Activated naive CD4-positive, alpha-beta T cell treated with anti-CD3 and anti-CD28 coated beads, Interleukin-2, amount 50 U/mL, for 16 hours (primary cell): ENCODE data around the gene TRIM67.
"Not testable (repeated sequence)": the region's sequence is repeated elsewhere in the genome, so short reads cannot be mapped to it uniquely, and the experiment has no call there.

Experiments used
- DNase-seq: peaks from one replicate; pipeline ENCODE4 v3.0.0-alpha.2; 2020

The TRIM67 gene

DNA sequence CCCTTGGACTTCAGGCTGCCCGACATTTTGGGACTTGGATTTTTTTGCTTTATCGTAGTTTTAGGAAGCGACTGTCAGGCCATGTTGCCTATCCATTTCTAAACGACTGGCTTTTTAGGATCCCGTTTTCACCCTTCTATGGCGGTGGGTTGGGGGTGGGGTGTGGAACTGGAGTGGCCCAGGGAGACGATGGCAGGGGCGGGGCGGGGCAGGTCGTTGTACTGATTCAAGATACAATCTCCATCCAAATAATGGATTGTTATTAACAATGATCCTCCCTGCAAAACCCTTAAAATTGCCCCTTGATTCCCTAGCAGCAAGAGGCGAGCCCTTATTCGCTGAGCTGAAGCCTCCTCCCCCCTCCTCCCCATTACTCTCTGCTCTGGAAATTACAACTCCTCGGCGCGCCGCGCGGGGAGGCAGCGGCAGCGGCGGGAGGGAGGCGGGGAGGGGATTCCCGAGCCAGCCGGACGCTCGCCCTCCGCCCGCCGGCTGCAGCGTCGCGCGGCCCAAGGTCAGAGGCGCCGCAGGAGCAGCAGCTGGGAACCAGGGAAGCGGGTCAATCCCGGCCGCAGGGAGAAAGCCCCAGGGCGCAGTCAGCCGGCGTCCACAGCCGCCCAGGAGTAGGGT, at the start of gene TRIM67:
TSS of gene TRIM67 (plus strand) at position 392 of the 630 bp plus-strand sequence. CDS start 912 bp downstream, outside the sequence.
- no peak for DNase-seq

DNA sequence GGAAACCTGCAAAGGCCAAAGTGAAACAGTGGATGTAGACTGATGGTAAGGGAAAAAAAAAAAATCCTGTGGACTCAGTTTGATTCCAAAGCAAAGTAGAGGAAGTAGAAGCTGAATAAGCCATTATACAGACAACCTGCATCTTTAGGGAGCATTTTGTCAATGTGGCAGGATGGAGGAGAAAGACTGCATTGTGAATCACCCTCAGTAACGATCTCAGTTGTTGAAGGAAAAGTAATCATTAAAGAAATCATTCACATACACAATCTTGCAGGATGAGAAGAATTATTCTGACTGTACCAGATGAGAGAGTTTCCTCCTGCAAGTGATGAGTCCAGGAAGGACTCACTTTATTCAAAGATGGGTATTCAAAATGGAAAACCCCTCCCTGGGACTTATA, 45.1 kb upstream of the TRIM67 start:
- DNase-seq, result no peak

DNA sequence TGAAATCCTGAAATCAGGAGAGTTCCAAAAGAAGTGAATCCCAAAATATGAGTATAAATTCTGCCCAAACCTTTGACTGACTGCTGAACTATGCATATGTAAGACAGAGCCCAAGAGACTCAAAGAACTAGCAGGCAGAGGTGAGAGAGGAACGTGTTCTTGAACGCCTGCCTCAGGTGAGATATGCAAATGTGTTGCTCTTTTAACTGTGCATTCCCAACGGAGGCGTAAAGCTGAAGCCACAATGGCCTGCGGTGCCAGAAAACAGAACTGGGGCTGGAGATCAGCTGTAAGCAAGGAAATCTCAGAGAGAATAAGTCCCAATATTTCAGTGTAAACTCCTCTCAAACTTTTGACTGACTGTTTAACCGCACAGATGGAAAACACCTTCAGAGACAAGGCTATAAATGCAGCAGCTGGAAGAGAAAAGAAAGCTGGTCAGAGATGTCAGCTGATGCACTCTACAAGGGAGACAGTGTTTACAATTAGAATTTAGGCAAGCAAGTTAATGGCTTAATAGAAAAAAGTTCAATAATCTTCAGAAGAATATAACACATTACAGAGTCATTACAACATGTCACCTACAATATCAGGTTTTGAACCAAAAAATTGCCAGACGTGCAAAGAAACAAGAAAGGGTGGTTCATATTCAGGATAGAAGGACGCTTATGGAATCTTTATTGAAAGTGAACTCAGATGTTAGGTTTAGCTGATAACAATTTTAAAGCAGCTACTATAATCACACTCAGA, 43.0 kb upstream of the TRIM67 start:
- DNase-seq, result no peak

DNA sequence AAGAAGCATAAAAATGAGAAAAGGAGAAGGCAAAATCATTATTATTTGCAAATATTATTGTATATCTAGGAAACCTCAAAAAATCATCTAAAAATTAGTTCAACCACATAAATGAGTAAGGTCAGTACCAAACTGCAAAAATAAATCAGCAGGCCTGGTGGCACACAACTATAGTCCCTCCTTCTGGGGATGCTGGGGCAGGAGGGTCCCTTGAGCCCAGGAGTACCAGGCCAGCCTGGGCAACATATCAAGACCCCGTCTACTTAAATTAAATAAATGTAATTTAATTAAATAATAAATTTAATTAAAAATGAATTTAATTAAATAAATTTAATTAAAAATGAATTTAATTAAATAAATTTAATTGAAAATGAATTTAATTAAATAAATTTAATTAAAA, 40.3 kb upstream of the TRIM67 start:
- DNase-seq, result no peak

DNA sequence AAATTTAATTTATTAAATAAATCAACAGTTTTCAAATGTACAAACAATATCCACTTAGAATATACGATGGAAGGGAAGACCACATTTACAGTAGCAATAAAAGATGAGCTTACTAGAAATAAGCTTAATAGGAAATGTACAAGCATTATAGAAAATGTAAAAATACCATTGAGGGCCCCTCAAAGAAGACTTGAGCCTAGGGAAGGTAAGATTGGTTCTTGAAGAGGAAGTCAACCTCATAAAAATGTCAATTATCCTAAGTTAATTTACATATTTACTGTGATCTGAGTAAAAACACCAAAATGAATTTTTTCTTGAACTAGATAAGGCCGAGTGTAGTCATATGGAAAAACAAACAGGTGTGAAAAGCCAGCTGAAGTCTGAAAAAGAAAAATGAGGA, 39.7 kb upstream of the TRIM67 start:
- no peak for DNase-seq

DNA sequence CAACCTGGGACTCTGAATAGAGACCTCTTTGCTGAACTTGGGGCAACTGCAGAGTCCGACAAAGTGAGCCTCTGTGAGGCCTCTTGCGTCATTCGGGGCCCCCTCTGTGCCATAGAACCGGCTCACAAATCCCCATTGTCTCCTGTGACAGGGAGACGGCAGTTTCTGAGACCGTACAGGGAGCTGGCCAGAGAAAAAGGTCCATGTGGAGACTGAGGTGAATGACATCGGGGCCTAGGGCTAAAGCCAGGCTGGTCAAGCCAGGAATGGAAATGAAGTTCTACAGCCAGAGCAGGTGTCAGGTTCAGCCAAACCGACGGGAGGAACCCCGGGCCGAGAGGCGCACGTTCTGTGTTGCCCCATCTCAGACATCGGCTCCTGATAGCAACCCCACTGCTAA, 37.1 kb upstream of the TRIM67 start:
- no peak for DNase-seq

DNA sequence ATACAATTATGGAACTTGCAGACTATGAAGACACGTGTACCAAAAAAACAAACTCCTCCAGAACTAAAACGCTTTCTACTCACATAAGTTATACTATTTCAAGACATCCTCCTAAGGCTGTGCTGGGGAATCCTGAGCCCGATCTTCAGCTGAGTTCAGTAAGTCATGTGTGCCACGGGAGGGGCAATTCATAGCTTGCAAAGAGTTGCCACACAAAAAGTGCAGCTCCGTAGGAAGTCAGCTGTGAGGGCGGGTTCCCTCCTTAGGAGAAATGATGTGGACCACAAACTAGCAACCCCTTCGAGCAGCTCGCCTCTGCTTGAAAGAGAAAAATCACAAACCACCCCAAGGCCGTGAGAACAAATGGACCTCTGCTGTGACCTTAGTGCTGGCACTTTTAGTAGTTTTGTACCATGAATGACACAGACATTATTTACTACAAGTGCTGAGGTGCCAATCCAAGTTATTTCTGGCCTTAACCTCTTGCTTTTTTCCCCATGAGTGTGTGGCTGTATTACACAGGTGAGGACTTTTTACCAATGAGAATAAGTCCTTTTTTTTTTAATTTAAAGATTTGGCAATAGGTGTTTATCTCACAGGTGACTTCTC, 35.8 kb upstream of the TRIM67 start:
- no peak for DNase-seq

DNA sequence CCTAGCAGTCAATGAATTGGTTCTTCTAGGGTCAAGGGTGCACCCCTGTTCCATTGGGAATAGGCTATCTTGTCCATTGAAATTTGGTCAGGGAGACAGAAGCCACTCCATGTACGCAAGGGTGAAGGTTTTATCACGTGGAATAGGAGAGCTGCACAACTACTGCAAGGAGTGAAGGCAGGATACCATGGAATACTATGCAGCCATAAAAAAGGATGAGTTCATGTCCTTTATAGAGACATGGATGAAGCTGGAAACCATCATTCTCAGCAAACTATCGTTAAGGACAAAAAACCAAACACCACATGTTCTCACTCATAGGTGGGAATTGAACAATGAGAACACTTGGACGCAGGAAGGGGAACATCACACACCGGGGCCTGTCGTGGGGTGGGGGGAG, 34.8 kb upstream of the TRIM67 start:
- not testable (repeated sequence) for DNase-seq

DNA sequence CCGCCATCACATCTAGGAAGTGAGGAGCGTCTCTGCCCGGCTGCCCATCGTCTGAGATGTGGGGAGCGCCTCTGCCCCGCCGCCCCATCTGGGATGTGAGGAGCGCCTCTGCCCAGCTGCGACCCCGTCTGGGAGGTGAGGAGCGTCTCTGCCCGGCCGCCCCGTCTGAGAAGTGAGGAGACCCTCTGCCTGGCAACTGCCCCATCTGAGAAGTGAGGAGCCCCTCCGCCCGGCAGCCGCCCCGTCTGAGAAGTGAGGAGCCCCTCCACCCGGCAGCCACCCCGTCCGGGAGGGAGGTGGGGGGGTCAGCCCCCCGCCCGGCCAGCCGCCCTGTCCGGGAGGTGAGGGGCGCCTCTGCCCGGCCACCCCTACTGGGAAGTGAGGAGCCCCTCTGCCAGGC, 33.4 kb upstream of the TRIM67 start:
- not testable (repeated sequence) for DNase-seq

DNA sequence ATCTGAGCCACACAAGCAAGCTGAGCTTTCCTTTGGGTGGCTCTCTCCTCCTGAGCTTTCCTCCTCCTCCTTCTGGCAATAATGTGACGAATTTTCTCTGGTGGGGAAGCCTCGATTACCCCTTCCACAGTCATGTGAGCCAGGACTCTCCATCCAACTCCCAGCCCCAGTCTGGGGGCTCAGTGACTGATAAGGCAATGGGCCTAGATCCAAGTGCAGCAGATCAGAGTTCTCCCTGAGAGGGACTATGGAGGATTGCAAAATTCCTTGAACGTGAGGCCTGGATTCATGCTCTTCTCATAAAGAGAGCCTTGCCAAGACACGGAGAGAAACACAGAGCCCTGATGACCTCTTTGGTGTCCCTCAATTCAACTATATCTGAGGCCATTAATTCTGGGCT, 31.3 kb upstream of the TRIM67 start:
- DNase-seq, result no peak

DNA sequence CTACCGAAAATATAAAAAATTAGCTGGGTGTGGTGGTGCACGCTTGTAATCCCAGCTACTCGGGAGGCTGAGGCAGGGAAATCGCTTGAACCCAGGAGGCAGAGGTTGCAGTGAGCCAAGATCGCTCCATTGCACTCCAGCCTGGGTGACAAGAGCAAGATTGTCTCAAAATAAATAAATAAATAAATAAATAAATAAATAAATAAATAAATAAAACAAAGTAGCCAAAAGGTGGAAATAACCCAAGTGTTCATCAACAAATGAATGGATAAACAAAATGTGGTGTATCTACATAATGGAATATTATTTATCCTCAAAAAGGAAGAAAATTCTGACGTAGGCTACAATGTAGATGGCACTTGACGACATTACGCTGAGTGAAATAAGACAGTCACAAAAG, 29.3 kb upstream of the TRIM67 start:
- not testable (repeated sequence) for DNase-seq

DNA sequence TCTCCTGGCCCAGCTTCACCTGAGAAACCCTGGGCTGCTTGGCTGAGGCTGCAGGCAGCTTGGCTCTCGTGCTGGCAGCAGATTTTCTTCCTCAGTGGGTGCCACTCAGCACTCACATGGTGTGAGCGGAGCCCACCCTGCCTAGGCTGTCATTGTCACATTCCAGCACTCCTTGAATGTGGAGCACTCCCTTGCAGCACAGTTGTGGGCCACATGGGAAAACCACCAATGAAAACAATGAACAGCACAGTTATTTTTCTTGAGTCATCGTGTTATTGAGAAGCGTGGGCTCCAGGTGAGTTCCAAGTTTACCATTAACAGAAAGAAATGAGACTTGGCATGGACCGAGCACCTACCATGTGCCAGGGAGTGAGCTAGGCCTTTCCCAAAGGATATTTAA, 27.2 kb upstream of the TRIM67 start:
- DNase-seq, result no peak

DNA sequence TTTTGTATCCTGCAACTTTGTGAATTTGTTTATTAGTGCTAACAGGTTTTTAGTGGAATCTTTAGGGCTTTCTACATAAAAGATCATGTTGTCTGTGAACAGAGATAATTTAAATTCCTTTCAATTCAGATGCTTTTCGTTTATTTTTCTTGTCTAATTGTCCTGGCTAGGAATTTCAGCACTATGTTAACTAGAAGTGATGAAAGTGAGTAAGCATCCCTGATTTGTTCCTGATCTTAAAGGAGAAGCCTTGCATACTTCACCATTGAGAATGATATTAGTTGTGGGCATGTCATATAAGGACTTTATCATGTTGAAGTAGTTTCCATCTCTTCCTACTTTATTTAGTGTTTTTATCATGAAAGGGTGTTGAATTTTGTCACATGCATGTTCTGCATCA, 23.6 kb upstream of the TRIM67 start:
- DNase-seq, result no peak

DNA sequence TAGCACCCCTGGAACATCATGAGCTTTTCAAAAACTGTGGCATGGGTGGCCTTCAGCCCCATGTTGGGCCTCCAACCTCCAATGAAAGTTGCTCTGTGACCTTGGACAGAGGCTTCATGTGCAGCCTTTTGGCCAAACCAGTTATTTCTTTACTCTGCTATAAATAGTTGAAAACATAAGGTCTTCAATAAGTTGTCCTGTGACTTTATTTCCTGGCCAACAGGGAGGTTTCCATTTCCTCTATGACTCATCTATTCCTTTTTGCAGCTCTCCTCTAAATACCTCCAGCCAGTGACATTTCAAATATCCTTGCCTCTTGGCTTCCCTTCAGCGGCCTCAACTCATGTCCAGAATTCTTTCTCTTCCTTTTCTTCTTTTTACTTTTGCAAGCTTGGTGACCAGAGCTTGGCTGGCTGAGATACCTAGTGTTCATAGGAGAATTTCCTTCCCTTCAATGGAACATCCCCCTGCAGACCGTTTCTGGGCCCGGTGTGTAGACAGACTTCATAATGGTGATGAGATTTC, 22.7 kb upstream of the TRIM67 start:
- no peak for DNase-seq

DNA sequence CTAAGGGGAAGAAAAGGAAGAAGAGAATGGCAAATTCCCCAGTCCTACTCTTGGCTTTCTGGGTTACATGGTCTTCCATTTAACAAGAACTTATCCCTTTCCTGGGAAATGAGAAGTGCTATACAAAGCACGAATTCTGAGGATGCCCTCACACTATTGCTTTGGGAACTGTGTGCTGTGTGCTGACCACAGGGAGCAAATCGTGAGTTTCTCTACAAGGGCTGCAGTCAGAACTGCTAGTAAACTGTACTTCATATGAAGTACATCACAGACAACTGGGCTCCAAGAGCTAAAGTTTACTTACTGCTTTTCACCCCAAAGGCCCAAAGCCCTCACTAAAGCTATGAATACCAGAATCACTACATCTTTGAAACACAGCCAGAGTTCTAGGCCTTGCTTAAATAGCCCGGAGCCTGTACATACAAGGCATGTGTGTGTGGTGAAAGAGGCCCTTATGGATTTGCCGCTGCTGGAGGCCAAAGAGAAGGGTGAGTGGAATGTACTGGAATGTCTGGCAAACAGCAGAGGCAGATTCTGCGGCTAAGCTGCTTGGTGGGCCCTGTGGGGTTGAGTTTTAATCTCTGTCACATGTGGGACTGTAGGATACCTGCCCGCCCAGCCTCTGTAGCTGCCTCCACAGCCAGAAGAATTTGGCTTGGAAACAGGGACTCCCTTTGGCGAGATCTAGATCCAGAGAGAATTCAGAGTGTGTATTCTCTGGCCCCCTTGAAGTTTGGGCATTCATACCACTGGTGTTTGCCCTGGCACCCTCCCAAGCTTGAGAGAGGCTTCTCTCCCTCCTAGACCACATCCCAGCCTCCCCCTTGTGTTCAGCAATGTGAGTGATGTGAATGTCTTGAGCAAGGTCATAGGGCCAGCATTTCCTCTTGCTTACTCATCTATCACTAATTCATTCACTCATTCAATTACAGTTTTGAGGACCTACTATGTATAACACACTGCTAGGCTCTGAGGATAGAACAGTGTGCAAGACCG, 21.9 kb upstream of the TRIM67 start:
- no peak for DNase-seq

DNA sequence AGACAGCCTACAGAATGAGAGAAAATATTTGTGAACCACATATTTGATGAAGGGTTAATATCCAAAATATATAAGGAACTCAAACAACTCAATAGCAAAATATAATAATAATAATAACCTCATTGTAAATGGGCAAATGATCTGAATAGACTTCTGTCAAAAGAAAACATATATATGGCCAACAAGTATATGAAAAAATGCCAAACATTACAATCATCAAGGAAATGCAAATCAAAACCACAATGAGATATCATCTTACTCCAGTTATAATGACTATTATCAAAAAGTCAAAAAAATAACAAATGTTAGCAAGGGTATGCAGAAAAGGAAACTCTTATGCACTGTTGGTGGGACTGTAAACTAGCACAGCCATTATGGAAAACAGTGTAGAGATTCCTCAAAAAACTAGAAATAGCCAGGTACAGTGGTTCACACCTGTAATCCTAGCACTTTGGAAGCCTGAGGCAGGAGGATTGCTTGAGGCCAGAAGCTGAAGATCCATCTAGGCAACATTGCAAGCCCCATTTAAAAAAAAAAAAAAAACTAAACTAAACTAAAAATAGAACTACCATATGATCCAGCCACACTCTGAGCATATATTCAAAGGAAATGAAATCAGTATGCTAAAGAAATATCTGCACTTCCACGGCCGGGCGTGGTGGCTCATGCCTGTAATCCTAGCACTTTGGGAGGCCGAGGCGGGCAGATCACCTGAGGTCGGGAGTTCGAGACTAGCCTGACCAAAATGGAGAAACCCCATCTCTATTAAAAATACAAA, 17.3 kb upstream of the TRIM67 start:
- DNase-seq, result no peak

DNA sequence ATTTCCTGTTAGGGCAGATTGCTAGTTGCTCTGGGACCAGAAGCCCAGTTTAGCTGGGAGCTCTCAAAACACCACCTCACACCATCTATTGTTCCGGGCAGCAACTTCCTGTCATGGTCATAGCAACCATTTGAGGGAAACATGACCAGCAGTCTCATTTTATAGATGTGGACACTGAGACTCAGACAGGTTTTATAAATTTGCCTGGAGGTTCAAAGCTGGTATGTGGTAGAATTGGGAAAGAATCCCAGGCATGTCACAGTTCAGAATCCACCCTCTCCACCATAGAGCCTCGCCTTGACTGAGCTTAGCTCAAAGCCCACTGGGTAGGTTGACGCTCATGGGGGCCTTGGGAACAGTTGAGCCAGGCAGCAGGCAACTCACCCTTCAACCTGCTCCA, 14.0 kb upstream of the TRIM67 start:
- no peak for DNase-seq

DNA sequence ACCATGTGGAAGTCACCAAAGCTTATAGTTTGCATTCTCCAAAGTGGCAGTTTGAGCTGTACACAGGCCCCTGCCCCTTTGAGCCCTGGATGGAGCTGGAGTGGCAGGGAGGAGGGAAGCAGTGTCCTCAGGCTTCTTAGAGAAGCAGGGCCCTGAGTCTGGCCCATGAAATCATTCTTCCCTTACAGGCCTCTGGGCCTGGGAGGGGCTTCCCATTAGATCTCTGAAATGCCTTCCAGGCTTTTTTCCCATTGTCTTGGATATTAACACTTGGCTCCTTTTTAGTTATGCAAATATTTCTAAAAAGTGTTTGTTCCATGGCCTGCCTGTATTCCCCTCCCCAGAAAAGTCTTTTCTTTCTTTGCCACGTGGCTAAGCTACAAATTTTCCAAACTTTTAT, 10.0 kb upstream of the TRIM67 start:
- no peak for DNase-seq

DNA sequence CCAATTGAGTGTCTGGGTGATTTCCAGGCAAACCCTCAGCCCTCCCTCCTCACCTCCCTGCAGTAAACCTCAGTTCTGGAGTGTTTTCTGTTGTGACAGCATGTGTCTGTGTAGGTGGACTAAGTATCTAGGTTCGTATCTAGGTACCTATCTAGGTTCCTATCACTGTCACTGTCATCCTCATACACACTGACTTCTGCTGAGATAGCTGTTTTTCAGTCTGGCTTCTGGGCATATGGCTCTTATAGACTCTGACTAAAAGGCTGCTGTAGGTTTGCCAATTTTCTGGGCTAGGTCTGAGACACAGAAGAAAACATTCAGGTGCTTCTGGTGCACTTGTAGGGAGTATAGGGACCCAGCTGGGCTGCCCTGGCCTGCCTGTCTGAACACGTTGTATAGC, 8.1 kb upstream of the TRIM67 start:
- DNase-seq, result no peak

DNA sequence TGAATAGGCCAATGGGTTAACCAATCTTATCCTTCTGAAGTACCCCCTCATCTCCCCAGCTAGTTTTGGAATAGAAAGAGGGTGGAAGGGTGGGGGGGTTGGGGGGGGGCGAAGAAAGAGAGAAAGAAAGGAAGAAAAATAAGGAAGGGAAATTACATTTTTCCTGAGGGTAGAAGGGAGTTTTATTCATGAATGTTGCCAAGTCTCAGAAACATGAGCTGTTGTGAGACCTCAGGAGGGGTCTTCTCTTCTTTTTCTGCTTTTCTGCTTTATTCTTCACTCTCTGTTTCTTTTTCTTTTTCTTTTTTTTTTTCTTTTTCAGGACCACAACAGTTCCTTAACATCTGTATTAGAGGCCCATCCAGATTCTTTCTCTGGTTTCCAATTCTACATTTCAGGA, 6.0 kb upstream of the TRIM67 start:
- DNase-seq, result no peak

DNA sequence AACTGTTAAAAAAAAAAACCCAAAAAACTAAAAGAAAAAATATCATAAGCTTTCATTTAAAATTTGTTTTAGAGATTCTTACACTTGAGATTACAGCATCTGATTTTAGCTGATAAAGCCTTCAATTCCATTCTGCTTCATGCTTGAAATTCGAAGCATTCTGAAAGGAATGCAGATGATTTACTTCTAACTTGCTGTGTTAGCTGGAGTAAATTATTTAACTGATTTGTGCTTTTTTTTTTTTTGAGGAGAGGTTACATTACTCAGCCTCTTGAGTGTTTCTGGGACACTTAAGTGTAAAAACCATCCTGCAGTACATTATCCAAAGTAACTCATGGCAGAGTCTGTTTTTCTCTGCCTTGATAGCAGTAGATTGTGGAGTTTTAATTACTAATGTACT, 4.5 kb upstream of the TRIM67 start:
- no peak for DNase-seq

DNA sequence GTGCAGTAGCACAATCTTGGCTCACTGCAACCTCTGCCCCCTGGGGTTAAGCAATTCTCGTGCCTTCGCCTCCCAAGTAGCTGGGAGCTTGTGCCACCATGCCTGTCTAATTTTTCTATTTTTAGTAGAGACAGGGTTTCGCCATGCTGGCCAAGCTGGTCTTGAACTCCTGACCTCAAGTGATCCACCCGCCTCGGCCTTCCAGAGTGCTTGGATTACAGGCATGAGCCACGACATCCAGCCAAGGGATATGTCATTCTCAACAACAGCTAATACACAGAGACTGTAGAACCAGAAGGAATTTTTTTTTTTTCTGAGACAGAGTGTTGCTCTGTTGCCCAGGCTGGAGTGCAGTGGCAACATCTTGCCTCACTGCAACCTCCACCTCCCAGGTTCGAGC, 3.7 kb upstream of the TRIM67 start:
- not testable (repeated sequence) for DNase-seq
